GM12892 (cell line): ENCODE results near the gene CHRNA5.

Experiments
- POLR2A ChIP-seq: IDR thresholded peaks from 2 replicates; pipeline ENCODE4 v1.6.1; 2011; ENCODE audit warnings: low read depth, low read length, control low read depth
- POLR2AphosphoS5 ChIP-seq: IDR thresholded peaks from 2 replicates; pipeline ENCODE4 v1.6.1; 2011; ENCODE audit warnings: low read depth, low read length, control low read depth
- TAF1 ChIP-seq: IDR thresholded peaks from 2 replicates; pipeline ENCODE4 v1.6.1; 2011; ENCODE audit warnings: low read depth, mild to moderate bottlenecking, control low read depth, low read length, borderline replicate concordance

DNA sequence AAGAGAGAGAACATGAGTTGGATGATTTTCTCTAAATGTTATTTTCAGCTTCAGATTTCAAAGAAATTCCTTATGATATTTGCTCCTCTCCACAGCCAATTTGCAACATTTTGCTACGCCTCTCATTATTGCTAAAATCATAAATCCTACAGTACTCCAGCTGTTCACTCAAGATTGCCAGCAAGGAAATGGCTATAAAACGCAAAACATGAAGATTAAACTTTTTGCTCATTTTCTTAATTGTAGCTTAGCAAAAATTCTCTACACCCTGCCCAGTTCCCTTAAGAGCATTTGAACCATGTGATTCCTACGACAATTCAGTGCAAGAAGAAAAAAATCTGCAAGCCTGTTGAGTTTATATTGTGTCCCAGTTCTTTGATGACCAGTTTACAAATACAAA is 48.7 kb downstream of the CHRNA5 start:
- TF ChIP-seq POLR2AphosphoS5 (no peak), POLR2A (no peak), TAF1 (no peak)
